ENCODE data around the gene PI4KB. TPM values are rescaled to one million over a fixed set of nuclear protein-coding genes. Genes with fewer than 3 reads are reported as not detected.

The PI4KB gene
- polyA plus RNA-seq, 4 donors: 30.3 to 52.5 (median 33.8) TPM

GRCh38 chr1:151289080-151289935, 37.9 kb downstream of the PI4KB start:
- DNase-seq (no peak), FAIRE-seq (no peak)
- H3K4me3 ChIP-seq (ENCODE audit: low read depth in 1 of 3, low read length in 3 of 3): no peak overlapping the region
- H3K27ac ChIP-seq (ENCODE audit: low read depth in 1 of 3, low read length in 2 of 3): no peak overlapping the region
- H3K27me3 ChIP-seq (ENCODE audit: control insufficient read depth in 3 of 3, insufficient read depth in 3 of 3, low read length in 3 of 3): no peaks in the 10 kb centered on the region
- H3K9me3 ChIP-seq (ENCODE audit: control insufficient read depth in 2 of 2, insufficient read depth in 1 of 2, low read depth in 1 of 2, low read length in 1 of 2): no peaks in the 10 kb centered on the region
- H3K36me3 ChIP-seq (ENCODE audit: control insufficient read depth in 3 of 3, insufficient read depth in 2 of 3, low read depth in 1 of 3, low read length in 3 of 3): peaks cover 21 to 95% (median 40%) of the 10 kb centered on the region in 3 donors
- peaks cover 0 to 3% (median 0%) of the 10 kb centered on the region in 3 donors for H3K4me1 ChIP-seq (ENCODE audit: control insufficient read depth in 3 of 3, insufficient read depth in 2 of 3, low read depth in 1 of 3, low read length in 2 of 3)
- WGBS, 3 donors: 73 to 81% (median 75%) methylated on average over 18 of the region's 18 CpGs

DNA sequence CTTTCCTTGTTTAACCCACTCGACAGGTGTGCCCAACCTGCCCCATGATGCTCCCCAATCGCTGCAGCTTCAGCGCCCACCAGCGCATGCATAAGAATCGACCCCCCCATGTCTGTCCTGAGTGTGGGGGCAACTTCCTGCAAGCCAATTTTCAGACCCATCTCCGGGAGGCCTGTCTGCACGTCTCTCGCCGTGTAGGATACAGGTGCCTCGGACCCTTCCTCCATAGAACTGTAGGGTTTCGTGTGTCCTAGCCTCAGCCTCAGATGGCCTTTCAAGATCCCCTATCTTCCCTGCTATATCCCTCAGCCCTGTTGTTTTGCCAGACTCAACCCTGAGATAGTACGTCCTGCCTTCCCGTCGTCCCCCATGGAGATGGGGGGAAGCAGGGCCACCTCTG, 38.7 kb downstream of the PI4KB start:
- WGBS, 3 donors: 89 to 90% (median 90%) methylated on average over 14 of the region's 14 CpGs

GRCh38 chr1:151287767-151288500, 39.3 kb downstream of the PI4KB start:
- no peak for DNase-seq
- 92 to 94% (median 94%) methylated on average over 22 of the region's 22 CpGs for WGBS, 3 donors
- Histone ChIP-seq H3K9me3 (ENCODE audit: control insufficient read depth in 2 of 2, insufficient read depth in 1 of 2, low read depth in 1 of 2, low read length in 1 of 2) (no peaks in the 10 kb centered on the region), H3K27ac (ENCODE audit: low read depth in 1 of 3, low read length in 2 of 3) (no peak overlapping the region), H3K27me3 (ENCODE audit: control insufficient read depth in 3 of 3, insufficient read depth in 3 of 3, low read length in 3 of 3) (no peaks in the 10 kb centered on the region), H3K4me1 (ENCODE audit: control insufficient read depth in 3 of 3, insufficient read depth in 2 of 3, low read depth in 1 of 3, low read length in 2 of 3) (peaks cover 0 to 12% (median 3%) of the 10 kb centered on the region in 3 donors), H3K4me3 (ENCODE audit: low read depth in 1 of 3, low read length in 3 of 3) (no peak overlapping the region), H3K36me3 (ENCODE audit: control insufficient read depth in 3 of 3, insufficient read depth in 2 of 3, low read depth in 1 of 3, low read length in 3 of 3) (peaks cover 13 to 84% (median 34%) of the 10 kb centered on the region in 3 donors)
- no peak for FAIRE-seq

More for the DNA sequence above, 38.7 kb downstream of the PI4KB start:
- H3K9me3 ChIP-seq (ENCODE audit: control insufficient read depth in 2 of 2, insufficient read depth in 1 of 2, low read depth in 1 of 2, low read length in 1 of 2): no peaks in the 10 kb centered on the region
- no peaks in the 10 kb centered on the region for H3K27me3 ChIP-seq (ENCODE audit: control insufficient read depth in 3 of 3, insufficient read depth in 3 of 3, low read length in 3 of 3)
- no peak overlapping the region for H3K27ac ChIP-seq (ENCODE audit: low read depth in 1 of 3, low read length in 2 of 3)
- peaks cover 0 to 11% (median 2%) of the 10 kb centered on the region in 3 donors for H3K4me1 ChIP-seq (ENCODE audit: control insufficient read depth in 3 of 3, insufficient read depth in 2 of 3, low read depth in 1 of 3, low read length in 2 of 3)
- H3K36me3 ChIP-seq (ENCODE audit: control insufficient read depth in 3 of 3, insufficient read depth in 2 of 3, low read depth in 1 of 3, low read length in 3 of 3): peaks cover 16 to 90% (median 36%) of the 10 kb centered on the region in 3 donors
- no peak for FAIRE-seq
- DNase-seq: no peak
- no peak overlapping the region for H3K4me3 ChIP-seq (ENCODE audit: low read depth in 1 of 3, low read length in 3 of 3)

DNA sequence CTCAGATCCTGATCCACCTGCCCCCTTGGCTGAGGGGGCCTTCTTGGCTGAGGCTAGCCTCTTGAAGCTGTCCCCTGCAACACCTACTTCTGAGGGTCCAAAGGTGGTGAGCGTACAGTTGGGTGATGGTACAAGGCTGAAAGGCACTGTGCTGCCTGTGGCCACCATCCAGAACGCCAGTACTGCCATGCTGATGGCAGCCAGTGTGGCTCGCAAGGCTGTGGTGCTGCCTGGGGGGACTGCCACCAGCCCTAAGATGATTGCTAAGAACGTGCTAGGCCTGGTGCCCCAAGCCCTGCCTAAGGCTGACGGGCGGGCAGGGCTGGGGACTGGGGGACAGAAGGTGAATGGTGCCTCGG, 39.9 kb downstream of the PI4KB start:
- peaks cover 0 to 12% (median 3%) of the 10 kb centered on the region in 3 donors for H3K4me1 ChIP-seq (ENCODE audit: control insufficient read depth in 3 of 3, insufficient read depth in 2 of 3, low read depth in 1 of 3, low read length in 2 of 3)
- no peaks in the 10 kb centered on the region for H3K27me3 ChIP-seq (ENCODE audit: control insufficient read depth in 3 of 3, insufficient read depth in 3 of 3, low read length in 3 of 3)
- no peak for DNase-seq
- H3K9me3 ChIP-seq (ENCODE audit: control insufficient read depth in 2 of 2, insufficient read depth in 1 of 2, low read depth in 1 of 2, low read length in 1 of 2): no peaks in the 10 kb centered on the region
- 84 to 95% (median 90%) methylated on average over 7 of the region's 7 CpGs for WGBS, 3 donors
- no peak overlapping the region for H3K4me3 ChIP-seq (ENCODE audit: low read depth in 1 of 3, low read length in 3 of 3)
- FAIRE-seq: no peak
- H3K27ac ChIP-seq (ENCODE audit: low read depth in 1 of 3, low read length in 2 of 3): no peak overlapping the region
- H3K36me3 ChIP-seq (ENCODE audit: control insufficient read depth in 3 of 3, insufficient read depth in 2 of 3, low read depth in 1 of 3, low read length in 3 of 3): peaks cover 13 to 78% (median 29%) of the 10 kb centered on the region in 3 donors

DNA sequence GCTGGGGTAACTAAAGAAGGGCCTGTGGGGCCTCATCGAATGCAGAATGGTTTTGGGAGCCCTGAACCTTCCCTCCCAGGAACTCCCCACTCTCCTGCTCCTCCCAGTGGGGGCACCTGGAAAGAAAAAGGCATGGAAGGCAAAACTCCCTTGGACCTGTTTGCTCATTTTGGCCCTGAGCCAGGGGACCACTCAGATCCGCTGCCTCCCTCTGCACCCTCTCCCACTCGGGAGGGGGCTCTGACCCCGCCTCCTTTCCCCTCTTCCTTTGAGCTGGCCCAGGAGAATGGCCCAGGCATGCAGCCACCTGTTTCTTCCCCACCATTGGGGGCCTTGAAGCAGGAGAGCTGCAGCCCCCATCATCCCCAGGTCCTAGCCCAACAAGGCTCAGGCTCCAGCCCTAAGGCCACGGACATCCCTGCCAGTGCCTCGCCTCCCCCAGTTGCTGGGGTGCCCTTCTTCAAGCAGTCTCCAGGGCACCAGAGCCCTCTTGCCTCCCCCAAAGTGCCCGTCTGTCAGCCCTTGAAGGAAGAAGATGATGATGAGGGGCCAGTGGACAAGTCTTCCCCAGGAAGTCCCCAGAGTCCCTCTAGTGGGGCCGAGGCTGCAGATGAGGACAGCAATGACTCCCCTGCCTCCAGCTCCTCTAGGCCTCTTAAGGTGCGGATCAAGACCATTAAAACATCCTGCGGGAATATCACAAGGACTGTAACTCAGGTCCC, 40.4 kb downstream of the PI4KB start:
- Histone ChIP-seq H3K36me3 (ENCODE audit: control insufficient read depth in 3 of 3, insufficient read depth in 2 of 3, low read depth in 1 of 3, low read length in 3 of 3) (peaks cover 13 to 73% (median 26%) of the 10 kb centered on the region in 3 donors), H3K27me3 (ENCODE audit: control insufficient read depth in 3 of 3, insufficient read depth in 3 of 3, low read length in 3 of 3) (no peaks in the 10 kb centered on the region), H3K9me3 (ENCODE audit: control insufficient read depth in 2 of 2, insufficient read depth in 1 of 2, low read depth in 1 of 2, low read length in 1 of 2) (no peaks in the 10 kb centered on the region), H3K4me3 (ENCODE audit: low read depth in 1 of 3, low read length in 3 of 3) (no peak overlapping the region), H3K27ac (ENCODE audit: low read depth in 1 of 3, low read length in 2 of 3) (no peak overlapping the region), H3K4me1 (ENCODE audit: control insufficient read depth in 3 of 3, insufficient read depth in 2 of 3, low read depth in 1 of 3, low read length in 2 of 3) (peaks cover 0 to 12% (median 3%) of the 10 kb centered on the region in 3 donors)
- no peak for DNase-seq
- no peak for FAIRE-seq
- WGBS, 3 donors: 88 to 91% (median 90%) methylated on average over 10 of the region's 10 CpGs

DNA sequence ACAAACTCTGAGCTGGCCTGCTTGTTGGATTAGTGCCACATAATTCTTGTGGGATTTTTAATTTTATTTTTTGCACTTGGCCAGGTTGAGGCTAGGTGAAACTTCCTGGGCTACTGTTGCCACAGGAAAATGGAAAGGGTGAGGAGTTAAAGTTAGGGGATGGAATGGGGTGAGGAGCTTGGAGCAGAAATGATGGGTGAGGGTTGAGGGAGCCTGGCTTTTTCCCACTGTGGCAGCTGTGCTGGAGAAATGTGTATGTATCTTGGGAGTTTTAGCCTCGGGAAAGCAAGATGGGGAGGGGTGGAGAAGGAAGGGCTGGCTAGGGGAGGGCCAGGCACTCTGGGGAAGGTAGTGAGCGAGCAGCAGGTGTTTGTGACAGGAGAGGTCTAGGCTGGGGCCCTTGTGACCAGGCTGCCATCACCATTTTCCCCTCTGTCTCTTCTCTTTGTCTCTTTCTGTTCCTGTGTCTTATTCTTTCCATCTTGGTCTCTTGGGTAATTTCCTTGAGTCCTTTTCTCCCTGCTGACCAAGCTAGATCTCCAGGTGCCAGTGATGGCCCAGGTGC, 43.1 kb downstream of the PI4KB start:
- FAIRE-seq: no peak
- H3K36me3 ChIP-seq (ENCODE audit: control insufficient read depth in 3 of 3, insufficient read depth in 2 of 3, low read depth in 1 of 3, low read length in 3 of 3): peaks cover 10 to 48% (median 22%) of the 10 kb centered on the region in 3 donors

GRCh38 chr1:151282883-151283725, 44.1 kb downstream of the PI4KB start:
- Histone ChIP-seq H3K27ac (ENCODE audit: low read depth in 1 of 3, low read length in 2 of 3) (peak overlapping the region; percentile 61 to 97 (median 92)), H3K9me3 (ENCODE audit: control insufficient read depth in 2 of 2, insufficient read depth in 1 of 2, low read depth in 1 of 2, low read length in 1 of 2) (no peaks in the 10 kb centered on the region), H3K36me3 (ENCODE audit: control insufficient read depth in 3 of 3, insufficient read depth in 2 of 3, low read depth in 1 of 3, low read length in 3 of 3) (peaks cover 10 to 38% (median 15%) of the 10 kb centered on the region in 3 donors), H3K4me1 (ENCODE audit: control insufficient read depth in 3 of 3, insufficient read depth in 2 of 3, low read depth in 1 of 3, low read length in 2 of 3) (peaks cover 0 to 17% (median 3%) of the 10 kb centered on the region in 3 donors), H3K4me3 (ENCODE audit: low read depth in 1 of 3, low read length in 3 of 3) (peak overlapping the region; percentile 58 to 86 (median 70)), H3K27me3 (ENCODE audit: control insufficient read depth in 3 of 3, insufficient read depth in 3 of 3, low read length in 3 of 3) (no peaks in the 10 kb centered on the region)
- 1 to 5% (median 2%) methylated on average over 37 to 44 of the region's 44 CpGs for WGBS, 3 donors
- FAIRE-seq (no peak), DNase-seq (peak; percentile 31 to 77)

More for the DNA sequence above, 43.1 kb downstream of the PI4KB start:
- no peak overlapping the region for H3K27ac ChIP-seq (ENCODE audit: low read depth in 1 of 3, low read length in 2 of 3)
- WGBS, 3 donors: 27 to 60% (median 44%) methylated on average over 1 to 2 of the region's 2 CpGs
- no peak for DNase-seq
- no peaks in the 10 kb centered on the region for H3K27me3 ChIP-seq (ENCODE audit: control insufficient read depth in 3 of 3, insufficient read depth in 3 of 3, low read length in 3 of 3)
- no peaks in the 10 kb centered on the region for H3K9me3 ChIP-seq (ENCODE audit: control insufficient read depth in 2 of 2, insufficient read depth in 1 of 2, low read depth in 1 of 2, low read length in 1 of 2)
- peaks cover 0 to 17% (median 3%) of the 10 kb centered on the region in 3 donors for H3K4me1 ChIP-seq (ENCODE audit: control insufficient read depth in 3 of 3, insufficient read depth in 2 of 3, low read depth in 1 of 3, low read length in 2 of 3)
- H3K4me3 ChIP-seq (ENCODE audit: low read depth in 1 of 3, low read length in 3 of 3): peak overlapping the region in 2 of 3 donors; percentile 58 to 70
